Measurements from ENCODE around the gene PAX5.

The PAX5 gene

DNA sequence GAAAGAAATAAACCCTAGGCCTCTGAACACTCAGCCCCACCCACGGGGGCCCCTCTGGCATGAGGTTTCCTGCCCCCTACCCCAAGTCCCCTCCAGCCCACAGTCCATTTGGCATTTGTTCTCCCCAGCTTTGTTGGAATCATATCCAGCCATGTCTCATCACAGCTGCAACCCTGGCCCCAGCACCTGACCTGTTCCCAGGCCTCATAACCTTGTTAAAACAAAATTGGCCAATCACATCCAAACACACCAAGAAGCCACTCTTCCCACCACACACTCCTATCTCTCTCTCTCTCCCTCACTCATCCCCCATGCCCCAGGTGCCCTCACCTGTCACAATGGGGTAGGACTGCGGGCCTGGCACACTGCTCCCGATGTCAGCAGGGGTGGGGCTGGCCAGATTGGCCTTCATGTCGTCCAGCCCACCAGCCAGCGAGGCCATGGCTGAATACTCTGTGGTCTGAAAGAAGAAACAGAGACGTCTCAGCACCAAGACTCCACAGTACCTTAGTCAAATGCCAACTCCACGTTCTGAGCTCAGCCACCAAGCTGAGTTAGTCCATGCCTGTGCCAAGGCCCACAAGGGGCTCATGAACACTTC, 110.9 kb downstream of the PAX5 start:
- no peaks in the 10 kb centered on the region for H3K4me1 ChIP-seq (ENCODE audit: control insufficient read depth, insufficient read depth, low read length)
- peaks cover 11% of the 10 kb centered on the region for H3K9me3 ChIP-seq (ENCODE audit: control insufficient read depth, low read length)
- no peak overlapping the region for H3K9ac ChIP-seq (ENCODE audit: low read length)
- H3K27me3 ChIP-seq (replicated peaks; ENCODE audit: control insufficient read depth, insufficient read depth, low read length): peaks cover 39% of the 10 kb centered on the region
- DNase-seq (ENCODE audit: low read depth): no peak
- no peaks in the 10 kb centered on the region for H3K36me3 ChIP-seq (ENCODE audit: control insufficient read depth, insufficient read depth, low read length, severe bottlenecking)
- H3K4me3 ChIP-seq (ENCODE audit: low read length): no peak overlapping the region

DNA sequence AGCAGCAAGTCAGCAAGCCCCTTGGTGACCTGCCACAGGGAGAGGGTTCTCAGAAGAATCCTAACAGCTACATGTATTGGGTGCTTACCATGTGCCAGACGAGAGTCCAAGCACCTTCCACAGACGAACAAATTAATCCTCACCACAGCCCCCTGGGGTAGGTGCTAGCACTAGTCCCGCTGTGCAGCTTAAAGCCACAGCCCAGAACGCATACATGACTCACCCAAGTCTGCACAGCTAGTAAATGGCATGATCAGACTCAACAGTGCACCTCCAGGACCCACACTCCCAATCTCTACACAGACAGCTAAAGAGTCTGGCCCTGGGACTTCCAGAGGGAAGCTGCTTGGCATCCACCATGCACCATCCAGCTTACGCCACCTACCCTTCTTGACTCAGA, 111.5 kb downstream of the PAX5 start:
- no peaks in the 10 kb centered on the region for H3K4me1 ChIP-seq (ENCODE audit: control insufficient read depth, insufficient read depth, low read length)
- no peaks in the 10 kb centered on the region for H3K36me3 ChIP-seq (ENCODE audit: control insufficient read depth, insufficient read depth, low read length, severe bottlenecking)
- peaks cover 36% of the 10 kb centered on the region for H3K27me3 ChIP-seq (replicated peaks; ENCODE audit: control insufficient read depth, insufficient read depth, low read length)
- H3K9ac ChIP-seq (ENCODE audit: low read length): no peak overlapping the region
- H3K9me3 ChIP-seq (ENCODE audit: control insufficient read depth, low read length): peaks cover 11% of the 10 kb centered on the region
- DNase-seq (ENCODE audit: low read depth): no peak
- no peak overlapping the region for H3K4me3 ChIP-seq (ENCODE audit: low read length)

DNA sequence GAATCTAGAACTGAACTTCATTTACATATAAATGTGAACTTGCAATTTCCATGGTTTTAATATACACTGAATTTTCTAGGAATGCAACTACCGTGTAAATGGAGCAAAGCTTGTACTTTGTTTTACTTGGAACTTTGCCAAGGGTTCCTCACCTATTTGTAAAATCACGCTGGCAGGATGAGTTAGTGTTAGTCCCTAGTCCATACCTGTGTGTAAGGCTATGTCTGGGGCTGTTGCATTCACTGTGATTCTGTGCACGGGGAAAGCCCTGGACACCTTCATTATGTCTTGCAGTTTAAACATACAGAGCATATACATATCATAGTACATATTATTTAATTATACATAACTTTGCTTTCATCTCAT, 119.9 kb downstream of the PAX5 start:
- peaks cover 40% of the 10 kb centered on the region for H3K27me3 ChIP-seq (replicated peaks; ENCODE audit: control insufficient read depth, insufficient read depth, low read length)
- peaks cover 11% of the 10 kb centered on the region for H3K9me3 ChIP-seq (ENCODE audit: control insufficient read depth, low read length)
- no peak overlapping the region for H3K4me3 ChIP-seq (ENCODE audit: low read length)
- no peak overlapping the region for H3K9ac ChIP-seq (ENCODE audit: low read length)
- H3K36me3 ChIP-seq (ENCODE audit: control insufficient read depth, insufficient read depth, low read length, severe bottlenecking): no peaks in the 10 kb centered on the region
- no peak for DNase-seq (ENCODE audit: low read depth)
- H3K4me1 ChIP-seq (ENCODE audit: control insufficient read depth, insufficient read depth, low read length): peaks cover 13% of the 10 kb centered on the region

DNA sequence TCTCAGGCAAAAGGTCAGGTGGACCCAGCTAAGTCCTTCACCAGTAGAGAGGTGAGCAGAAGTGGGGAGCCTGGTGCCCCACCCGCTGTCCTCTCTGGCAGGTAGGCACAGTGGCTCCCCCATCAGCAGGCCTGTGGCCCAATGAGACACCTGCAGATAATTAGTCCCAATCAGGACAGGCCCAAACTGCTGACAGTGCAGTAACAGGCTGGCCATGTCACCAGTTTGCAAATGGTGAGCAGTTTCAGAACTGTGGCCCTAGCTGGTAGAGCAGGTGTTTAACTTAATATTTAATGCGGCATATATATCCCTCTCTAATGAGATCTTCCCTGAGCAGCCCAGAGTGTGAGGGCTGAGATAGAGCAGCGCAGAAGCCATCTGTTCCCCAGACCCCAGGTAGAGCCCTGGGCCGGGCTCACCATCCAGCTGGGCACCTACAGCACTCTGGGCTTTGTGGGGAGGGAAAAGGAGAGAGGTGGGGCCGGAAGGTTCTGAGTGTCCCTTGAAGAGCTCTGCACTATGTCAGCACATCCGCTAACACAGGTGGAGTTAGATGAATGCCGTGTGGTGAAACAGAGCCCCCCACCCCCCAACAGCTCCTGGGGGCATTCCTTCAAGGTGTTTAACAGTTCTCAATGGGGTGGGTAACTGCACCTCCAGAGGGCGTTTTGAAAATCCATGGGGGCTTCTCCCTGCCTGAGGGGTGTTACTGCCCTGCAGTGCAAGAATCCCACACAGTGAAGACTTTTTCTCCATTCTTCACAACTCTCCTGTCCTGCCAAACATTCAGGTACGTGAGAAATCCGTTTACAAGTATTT, 120.5 kb downstream of the PAX5 start:
- H3K9me3 ChIP-seq (ENCODE audit: control insufficient read depth, low read length): peaks cover 5% of the 10 kb centered on the region
- H3K4me1 ChIP-seq (ENCODE audit: control insufficient read depth, insufficient read depth, low read length): peaks cover 13% of the 10 kb centered on the region
- H3K36me3 ChIP-seq (ENCODE audit: control insufficient read depth, insufficient read depth, low read length, severe bottlenecking): no peaks in the 10 kb centered on the region
- peaks cover 46% of the 10 kb centered on the region for H3K27me3 ChIP-seq (replicated peaks; ENCODE audit: control insufficient read depth, insufficient read depth, low read length)
- H3K9ac ChIP-seq (ENCODE audit: low read length): no peak overlapping the region
- H3K4me3 ChIP-seq (ENCODE audit: low read length): no peak overlapping the region
- no peak for DNase-seq (ENCODE audit: low read depth)

DNA sequence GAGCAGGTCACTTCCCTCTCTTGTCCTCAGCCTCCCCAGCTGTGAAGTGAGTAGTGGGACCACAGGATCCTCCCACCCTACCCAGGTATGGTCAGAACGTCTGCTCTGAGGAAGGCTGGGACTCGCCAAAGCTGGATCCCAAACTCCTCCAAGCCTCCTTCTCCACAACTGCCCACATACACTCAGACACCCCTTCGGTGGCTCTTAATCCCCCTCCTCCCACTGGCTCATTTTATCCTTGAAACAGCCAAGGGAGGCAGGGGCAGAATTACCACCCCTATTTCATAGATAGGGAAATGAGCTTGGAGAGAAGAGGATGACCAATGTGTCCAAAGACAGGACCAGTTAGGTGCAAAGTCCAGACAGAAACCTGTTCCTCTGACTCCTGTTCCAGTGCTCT, 121.4 kb downstream of the PAX5 start:
- peaks cover 3% of the 10 kb centered on the region for H3K9me3 ChIP-seq (ENCODE audit: control insufficient read depth, low read length)
- H3K4me3 ChIP-seq (ENCODE audit: low read length): no peak overlapping the region
- peaks cover 13% of the 10 kb centered on the region for H3K4me1 ChIP-seq (ENCODE audit: control insufficient read depth, insufficient read depth, low read length)
- peaks cover 56% of the 10 kb centered on the region for H3K27me3 ChIP-seq (replicated peaks; ENCODE audit: control insufficient read depth, insufficient read depth, low read length)
- no peak overlapping the region for H3K9ac ChIP-seq (ENCODE audit: low read length)
- DNase-seq (ENCODE audit: low read depth): no peak
- H3K36me3 ChIP-seq (ENCODE audit: control insufficient read depth, insufficient read depth, low read length, severe bottlenecking): no peaks in the 10 kb centered on the region

DNA sequence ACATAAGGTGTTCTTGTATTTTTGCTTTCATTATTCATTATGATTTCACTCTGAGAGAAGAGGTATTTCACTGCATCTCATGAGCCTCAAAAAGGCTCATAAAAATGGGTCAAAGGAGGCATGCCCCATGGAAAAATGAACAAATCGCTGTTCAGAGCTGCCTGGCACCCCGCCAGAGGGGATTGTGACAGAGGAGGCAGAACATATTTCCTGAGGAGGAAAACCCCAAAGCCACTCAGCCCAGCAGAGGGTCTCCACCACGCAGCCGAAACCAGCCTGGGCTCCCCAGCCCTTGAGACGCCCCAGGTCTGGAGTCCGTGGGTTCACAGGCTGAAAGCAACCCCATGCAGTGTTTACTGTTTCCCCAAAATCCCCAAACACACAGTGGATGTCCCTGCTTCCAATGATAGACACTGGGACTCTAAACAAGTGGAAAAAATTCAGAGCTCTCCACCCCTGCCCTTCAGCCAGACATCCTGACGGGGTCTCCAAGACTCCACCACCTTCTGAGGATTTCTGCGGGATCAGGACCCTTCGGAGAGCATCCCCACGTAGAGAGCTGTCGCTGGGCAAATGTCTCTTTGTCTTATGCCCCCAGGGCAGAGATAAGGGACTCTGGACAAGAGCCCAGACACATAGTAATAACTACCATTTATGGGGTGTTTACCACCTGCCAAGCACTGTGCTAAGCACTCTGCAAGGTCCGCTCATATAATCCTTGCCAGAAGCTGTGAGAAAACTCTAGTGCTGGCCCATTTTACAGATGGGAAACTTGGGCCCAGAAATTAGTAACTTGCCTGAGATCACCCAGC, 122.3 kb downstream of the PAX5 start:
- Histone ChIP-seq H3K9ac (ENCODE audit: low read length) (no peak overlapping the region), H3K9me3 (ENCODE audit: control insufficient read depth, low read length) (peaks cover 3% of the 10 kb centered on the region), H3K4me1 (ENCODE audit: control insufficient read depth, insufficient read depth, low read length) (peaks cover 13% of the 10 kb centered on the region), H3K36me3 (ENCODE audit: control insufficient read depth, insufficient read depth, low read length, severe bottlenecking) (no peaks in the 10 kb centered on the region), H3K4me3 (ENCODE audit: low read length) (no peak overlapping the region), H3K27me3 (replicated peaks; ENCODE audit: control insufficient read depth, insufficient read depth, low read length) (peaks cover 64% of the 10 kb centered on the region)
- DNase-seq (ENCODE audit: low read depth): no peak

DNA sequence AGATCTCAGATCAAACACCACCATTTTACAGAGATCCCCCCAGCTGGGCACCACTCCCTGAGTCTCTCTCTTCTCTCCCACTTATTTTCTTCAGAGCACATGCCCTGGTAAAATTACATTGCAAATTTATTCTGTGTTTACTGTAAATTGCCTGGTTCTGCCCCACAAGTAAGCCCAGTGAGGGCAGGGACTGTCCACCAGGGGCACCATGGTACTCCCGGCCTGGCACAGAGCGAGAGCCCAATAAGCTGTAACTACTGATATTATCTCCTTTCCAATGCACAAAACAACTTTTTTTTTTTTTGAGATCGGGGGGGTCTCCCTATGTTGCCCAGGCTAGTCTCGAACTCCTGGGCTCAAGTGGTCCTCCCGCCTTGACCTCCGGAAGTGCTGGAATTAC, 123.0 kb downstream of the PAX5 start:
- H3K27me3 ChIP-seq (replicated peaks; ENCODE audit: control insufficient read depth, insufficient read depth, low read length): peaks cover 72% of the 10 kb centered on the region
- peaks cover 13% of the 10 kb centered on the region for H3K4me1 ChIP-seq (ENCODE audit: control insufficient read depth, insufficient read depth, low read length)
- no peak for DNase-seq (ENCODE audit: low read depth)
- no peak overlapping the region for H3K9ac ChIP-seq (ENCODE audit: low read length)
- H3K9me3 ChIP-seq (ENCODE audit: control insufficient read depth, low read length): peaks cover under 1% of the 10 kb centered on the region
- H3K36me3 ChIP-seq (ENCODE audit: control insufficient read depth, insufficient read depth, low read length, severe bottlenecking): no peaks in the 10 kb centered on the region
- no peak overlapping the region for H3K4me3 ChIP-seq (ENCODE audit: low read length)

DNA sequence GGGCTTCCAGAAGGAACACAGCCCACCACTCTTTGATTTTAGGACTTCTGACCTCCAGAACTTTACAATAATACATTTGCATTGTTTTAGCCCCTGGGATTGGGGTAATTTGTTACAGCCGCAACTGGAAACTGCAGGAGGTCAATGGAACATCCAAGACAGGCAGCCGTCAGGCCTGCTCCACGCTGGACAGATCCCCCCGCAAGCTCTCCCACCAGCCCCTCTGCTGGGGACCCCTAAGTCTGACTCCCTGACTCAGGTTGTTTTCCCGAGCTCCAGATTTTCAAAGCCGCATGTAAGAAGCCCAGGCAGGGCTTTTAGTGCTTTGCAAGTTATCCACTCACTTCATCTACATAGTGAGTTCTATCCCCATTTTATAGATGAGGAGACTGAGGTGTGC, 127.6 kb downstream of the PAX5 start:
- peaks cover 75% of the 10 kb centered on the region for H3K27me3 ChIP-seq (replicated peaks; ENCODE audit: control insufficient read depth, insufficient read depth, low read length)
- no peak overlapping the region for H3K9ac ChIP-seq (ENCODE audit: low read length)
- H3K4me1 ChIP-seq (ENCODE audit: control insufficient read depth, insufficient read depth, low read length): peaks cover 10% of the 10 kb centered on the region
- no peaks in the 10 kb centered on the region for H3K36me3 ChIP-seq (ENCODE audit: control insufficient read depth, insufficient read depth, low read length, severe bottlenecking)
- no peak overlapping the region for H3K4me3 ChIP-seq (ENCODE audit: low read length)
- no peak for DNase-seq (ENCODE audit: low read depth)
- no peaks in the 10 kb centered on the region for H3K9me3 ChIP-seq (ENCODE audit: control insufficient read depth, low read length)

DNA sequence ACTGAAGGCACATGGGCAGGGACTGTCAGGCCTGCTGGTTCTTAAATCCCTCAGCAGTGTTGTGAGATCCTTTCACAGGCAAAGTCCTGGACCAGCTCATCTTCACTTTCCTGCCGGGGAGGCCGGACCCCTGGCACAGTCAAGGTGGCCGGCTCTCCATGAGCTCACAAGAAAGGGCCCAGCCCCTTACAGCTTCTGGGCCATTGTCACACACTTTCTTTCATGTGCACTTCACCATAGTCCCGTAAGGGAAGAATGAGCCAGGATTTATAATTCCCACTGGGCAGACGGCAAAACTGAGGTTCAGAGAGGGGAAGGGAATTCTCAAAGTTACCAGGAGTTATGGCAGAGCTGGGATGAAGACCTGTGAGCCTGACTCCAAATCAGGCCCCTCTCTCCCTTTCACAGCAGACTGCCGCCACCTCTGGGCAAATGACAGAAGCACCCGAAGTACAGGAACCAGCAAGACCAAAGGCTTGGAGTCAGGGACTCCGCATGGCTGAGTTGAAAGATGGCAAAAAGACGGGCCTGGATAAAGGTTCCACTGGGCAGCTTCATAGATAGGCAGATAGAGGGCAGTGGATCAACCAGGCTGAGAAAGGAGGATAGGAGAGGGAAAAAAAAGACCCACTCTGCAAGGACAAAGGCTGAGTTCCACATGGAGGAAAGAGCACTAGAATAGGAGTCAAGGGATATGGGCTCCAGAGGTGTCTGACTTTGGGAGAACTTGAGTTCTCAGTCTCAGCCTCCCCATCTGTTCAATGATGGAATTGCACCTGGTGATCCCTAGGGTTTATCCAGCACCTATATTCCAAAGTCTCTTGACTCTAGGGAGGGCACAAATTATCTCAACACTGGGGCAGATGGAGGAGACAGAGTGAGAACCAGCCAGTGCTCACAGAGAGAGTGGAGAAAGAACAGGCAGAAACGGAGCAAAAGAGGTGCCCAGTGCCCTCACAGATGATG, 128.7 kb downstream of the PAX5 start:
- Histone ChIP-seq H3K36me3 (ENCODE audit: control insufficient read depth, insufficient read depth, low read length, severe bottlenecking) (no peaks in the 10 kb centered on the region), H3K4me1 (ENCODE audit: control insufficient read depth, insufficient read depth, low read length) (peaks cover 3% of the 10 kb centered on the region), H3K9me3 (ENCODE audit: control insufficient read depth, low read length) (no peaks in the 10 kb centered on the region), H3K4me3 (ENCODE audit: low read length) (no peak overlapping the region), H3K9ac (ENCODE audit: low read length) (no peak overlapping the region), H3K27me3 (replicated peaks; ENCODE audit: control insufficient read depth, insufficient read depth, low read length) (peaks cover 76% of the 10 kb centered on the region)
- no peak for DNase-seq (ENCODE audit: low read depth)

DNA sequence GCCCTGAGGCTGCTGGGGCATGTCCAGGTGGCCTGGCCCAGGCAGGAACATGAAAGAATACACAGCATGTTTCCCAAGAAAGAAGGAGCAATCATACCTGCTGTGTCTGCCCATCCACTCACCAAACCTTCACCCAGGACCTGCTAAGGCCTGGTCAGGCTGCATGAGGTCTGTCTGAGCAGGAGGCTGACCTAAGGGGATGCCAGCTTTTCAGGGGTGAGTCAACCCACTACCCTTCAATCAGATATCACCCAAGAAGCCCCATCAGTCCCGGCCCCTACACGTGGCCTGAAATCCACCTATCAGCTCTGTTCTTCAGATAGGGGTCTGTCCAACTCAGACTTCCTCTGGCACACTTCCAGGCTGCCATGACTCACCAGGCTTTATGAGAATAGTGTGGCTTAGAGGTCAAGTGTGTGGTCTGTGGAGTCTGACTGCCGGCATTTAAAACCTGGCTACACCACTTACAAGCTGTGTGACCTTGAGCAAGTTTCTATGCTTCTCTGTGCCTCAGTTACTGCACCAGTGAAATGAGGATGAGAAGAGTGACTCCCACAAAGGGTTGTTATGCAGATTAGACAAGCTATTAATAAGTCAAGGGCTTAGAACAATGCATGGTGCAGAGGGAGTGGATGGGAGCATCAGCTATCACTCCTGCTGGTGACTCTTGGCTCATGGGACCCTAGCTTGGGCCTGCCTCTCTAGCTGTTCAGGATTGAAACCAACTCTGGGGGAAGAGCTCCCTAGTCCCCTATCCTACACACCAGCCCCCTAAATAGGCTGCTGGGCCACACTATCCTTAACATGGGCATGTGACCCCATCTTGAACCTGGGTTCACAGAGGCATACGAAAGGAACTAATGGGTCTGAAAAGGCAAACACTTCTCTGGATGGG, 130.3 kb downstream of the PAX5 start:
- no peak for DNase-seq (ENCODE audit: low read depth)

More for the DNA sequence above, 130.3 kb downstream of the PAX5 start:
- H3K4me3 ChIP-seq (ENCODE audit: low read length): no peak overlapping the region
- no peaks in the 10 kb centered on the region for H3K36me3 ChIP-seq (ENCODE audit: control insufficient read depth, insufficient read depth, low read length, severe bottlenecking)
- H3K27me3 ChIP-seq (replicated peaks; ENCODE audit: control insufficient read depth, insufficient read depth, low read length): peaks cover 78% of the 10 kb centered on the region
- H3K9ac ChIP-seq (ENCODE audit: low read length): no peak overlapping the region
- H3K4me1 ChIP-seq (ENCODE audit: control insufficient read depth, insufficient read depth, low read length): peaks cover 3% of the 10 kb centered on the region
- no peaks in the 10 kb centered on the region for H3K9me3 ChIP-seq (ENCODE audit: control insufficient read depth, low read length)
